ENCODE results near the gene GLOD4.

Gene GLOD4

GRCh38 chr17:740240-741017 lies 41.7 kb downstream of the GLOD4 start:
- H3K27me3 ChIP-seq: no peaks in the 10 kb centered on the region
- TF ChIP-seq CTCF (IDR thresholded peaks at IDR 0.05): peak; percentile 12
- H3K4me1 ChIP-seq (ENCODE audit: control insufficient read depth in 1 of 2, insufficient read depth in 1 of 2, low read depth in 1 of 2, low read length in 1 of 2): peaks cover 20 to 21% of the 10 kb centered on the region in 2 experiments
- H3K27ac ChIP-seq: peak overlapping the region; percentile 95
- H3K36me3 ChIP-seq: peaks cover 11% of the 10 kb centered on the region
- no peaks in the 10 kb centered on the region for H3K9me3 ChIP-seq
- H3K4me3 ChIP-seq (ENCODE audit: low read depth in 1 of 2, low read length in 1 of 2): peak overlapping the region; percentile 50 to 55

GRCh38 chr17:737561-738113 lies 44.4 kb downstream of the GLOD4 start:
- no peak overlapping the region for H3K4me3 ChIP-seq (ENCODE audit: low read depth in 1 of 2, low read length in 1 of 2)
- H3K27ac ChIP-seq: no peak overlapping the region
- H3K9me3 ChIP-seq: no peaks in the 10 kb centered on the region
- TF ChIP-seq CTCF (IDR thresholded peaks at IDR 0.05): no peak
- H3K36me3 ChIP-seq: no peaks in the 10 kb centered on the region
- H3K27me3 ChIP-seq: peaks cover 17% of the 10 kb centered on the region
- peaks cover 25 to 30% of the 10 kb centered on the region in 2 experiments for H3K4me1 ChIP-seq (ENCODE audit: control insufficient read depth in 1 of 2, insufficient read depth in 1 of 2, low read depth in 1 of 2, low read length in 1 of 2)

- H3K36me3 ChIP-seq: no peaks in the 10 kb centered on the region
- no peaks in the 10 kb centered on the region for H3K9me3 ChIP-seq
- H3K27me3 ChIP-seq: peaks cover 42% of the 10 kb centered on the region
- TF ChIP-seq CTCF (IDR thresholded peaks at IDR 0.05): no peak
- peaks cover 17 to 20% of the 10 kb centered on the region in 2 experiments for H3K4me1 ChIP-seq (ENCODE audit: control insufficient read depth in 1 of 2, insufficient read depth in 1 of 2, low read depth in 1 of 2, low read length in 1 of 2)
- no peak overlapping the region for H3K27ac ChIP-seq
- H3K4me3 ChIP-seq (ENCODE audit: low read depth in 1 of 2, low read length in 1 of 2): no peak overlapping the region
Measured at GRCh38 chr17:733743-734142, 48.3 kb downstream of the GLOD4 start.

DNA sequence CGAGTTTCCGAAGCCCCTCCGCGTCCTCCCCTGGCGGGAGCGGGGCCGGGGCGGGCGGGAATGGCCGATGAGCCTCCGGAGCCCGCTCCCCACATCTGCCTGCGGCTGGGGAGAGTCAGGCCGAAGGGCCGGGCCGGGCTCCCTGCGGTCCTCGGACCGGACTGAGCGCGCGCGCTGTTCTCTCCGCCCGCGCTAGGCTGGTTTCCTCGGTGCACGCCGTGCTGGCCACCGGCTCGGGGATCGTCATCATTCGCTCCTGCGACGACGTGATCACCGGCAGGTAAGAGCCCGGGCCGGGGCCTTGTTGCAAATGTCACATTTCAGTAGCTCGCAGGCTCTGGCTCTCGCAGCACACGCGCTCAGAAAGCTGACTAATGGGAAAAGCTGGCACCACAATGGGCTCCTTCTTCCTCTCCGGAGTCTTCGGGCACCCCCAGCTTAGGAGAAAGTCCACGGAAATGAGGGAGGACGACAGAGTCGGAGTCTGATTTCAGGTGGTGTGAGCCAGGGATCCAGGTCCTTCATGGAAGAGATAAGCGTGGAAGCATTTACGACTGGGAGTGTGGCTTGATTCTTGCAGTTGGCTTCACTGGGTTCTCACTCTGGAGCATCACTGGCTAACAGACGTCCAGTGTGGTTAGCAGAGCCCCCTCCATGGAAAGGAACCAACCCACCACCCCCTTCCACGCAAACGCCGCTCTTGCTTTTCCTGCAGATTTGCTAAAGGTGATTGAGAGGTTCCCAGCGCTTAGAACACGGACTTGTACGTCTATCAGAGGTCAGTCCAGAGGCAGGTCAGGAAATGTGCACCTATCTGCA lies 49.0 kb downstream of the GLOD4 start:
- Histone ChIP-seq H3K27ac (no peak overlapping the region), H3K27me3 (peaks cover 42% of the 10 kb centered on the region), H3K9me3 (no peaks in the 10 kb centered on the region), H3K36me3 (no peaks in the 10 kb centered on the region), H3K4me1 (ENCODE audit: control insufficient read depth in 1 of 2, insufficient read depth in 1 of 2, low read depth in 1 of 2, low read length in 1 of 2) (peaks cover 18 to 20% of the 10 kb centered on the region in 2 experiments), H3K4me3 (ENCODE audit: low read depth in 1 of 2, low read length in 1 of 2) (peak overlapping the region; percentile 49 to 60)
- TF ChIP-seq CTCF (IDR thresholded peaks at IDR 0.05): no peak

- Histone ChIP-seq H3K4me3 (ENCODE audit: low read depth in 1 of 2, low read length in 1 of 2) (peak within 1 kb of the TSS; percentile 55 to 72), H3K27me3 (peaks cover 42% of the 10 kb centered on the region), H3K9me3 (no peaks in the 10 kb centered on the region), H3K36me3 (no peaks in the 10 kb centered on the region), H3K4me1 (ENCODE audit: control insufficient read depth in 1 of 2, insufficient read depth in 1 of 2, low read depth in 1 of 2, low read length in 1 of 2) (peaks cover 20% of the 10 kb centered on the region in 2 experiments), H3K27ac (no peak within 1 kb of the TSS)
- TF ChIP-seq CTCF (IDR thresholded peaks at IDR 0.05): no peak
Measured at GRCh38 chr17:732067-732901, 49.8 kb downstream of the GLOD4 start, which contains the start of gene TLCD3A. TSS of gene TLCD3A (plus strand) at chr17:732596. CDS start at chr17:732648, 52 bp downstream.
